Activated CD8-positive, alpha-beta memory T cell treated with anti-CD3 and anti-CD28 coated beads for 24 hours (primary cell): ENCODE data around the gene C1orf35.

Experiments
- DNase-seq: peaks from one replicate; pipeline ENCODE4 v3.0.0-alpha.2; 2020

The C1orf35 gene

GRCh38 chr1:228142155-228142691, 39.1 kb upstream of the C1orf35 start:
- DNase-seq: peak; percentile 56

- DNase-seq: peak; percentile 69
These were observed 38.3 kb upstream of the C1orf35 start for GRCh38 chr1:228141226-228142044.

GRCh38 chr1:228140724-228141225, 37.6 kb upstream of the C1orf35 start:
- peak; percentile 73 for DNase-seq

- DNase-seq: peak; percentile 100
These were observed 37.0 kb upstream of the C1orf35 start, which contains the start of gene GUK1 for GRCh38 chr1:228139931-228140723. TSS of gene GUK1 (plus strand) at chr1:228140279. CDS start at chr1:228140303, 24 bp downstream.

- no peak for DNase-seq
These were observed 36.3 kb upstream of the C1orf35 start for GRCh38 chr1:228139406-228139930.

- no peak for DNase-seq
These were observed 33.8 kb upstream of the C1orf35 start for GRCh38 chr1:228136901-228137300.

- DNase-seq: no peak
These were observed 31.5 kb upstream of the C1orf35 start for GRCh38 chr1:228134591-228134990.

- no peak for DNase-seq
These were observed 28.6 kb upstream of the C1orf35 start for GRCh38 chr1:228131766-228132165.

- no peak for DNase-seq
These were observed 22.1 kb upstream of the C1orf35 start for GRCh38 chr1:228125185-228125584.

GRCh38 chr1:228123505-228123904, 20.4 kb upstream of the C1orf35 start:
- no peak for DNase-seq

- no peak for DNase-seq
These were observed 19.9 kb upstream of the C1orf35 start for GRCh38 chr1:228122921-228123441.

GRCh38 chr1:228120857-228121489, 17.8 kb upstream of the C1orf35 start:
- DNase-seq: no peak

- DNase-seq: no peak
These were observed 17.2 kb upstream of the C1orf35 start for GRCh38 chr1:228120351-228120750.

- no peak for DNase-seq
These were observed 14.9 kb upstream of the C1orf35 start for GRCh38 chr1:228118040-228118439.

GRCh38 chr1:228117335-228117734, 14.2 kb upstream of the C1orf35 start:
- no peak for DNase-seq

GRCh38 chr1:228114827-228115226, 11.7 kb upstream of the C1orf35 start:
- no peak for DNase-seq

GRCh38 chr1:228112617-228113016, 9.5 kb upstream of the C1orf35 start:
- DNase-seq: no peak

GRCh38 chr1:228112167-228112566, 9.0 kb upstream of the C1orf35 start:
- DNase-seq: no peak

GRCh38 chr1:228111315-228111714, 8.2 kb upstream of the C1orf35 start:
- peak; percentile 19 for DNase-seq

- peak; percentile 37 for DNase-seq
These were observed 7.4 kb upstream of the C1orf35 start for GRCh38 chr1:228110556-228110955.

GRCh38 chr1:228109962-228110488, 6.9 kb upstream of the C1orf35 start:
- DNase-seq: no peak
